GM12873 (cell line): ENCODE results near the gene FER.

Source experiments
- TF ChIP-seq, protein P1 (sequence below): IDR thresholded peaks from 2 replicates; pipeline ENCODE4 v1.5.1; 2012; ENCODE audit warnings: low read depth, mild to moderate bottlenecking, moderate library complexity, low read length, control low read depth; ENCODE audit not compliant: insufficient read depth; ENCODE audit errors: missing control alignments

Gene FER

DNA sequence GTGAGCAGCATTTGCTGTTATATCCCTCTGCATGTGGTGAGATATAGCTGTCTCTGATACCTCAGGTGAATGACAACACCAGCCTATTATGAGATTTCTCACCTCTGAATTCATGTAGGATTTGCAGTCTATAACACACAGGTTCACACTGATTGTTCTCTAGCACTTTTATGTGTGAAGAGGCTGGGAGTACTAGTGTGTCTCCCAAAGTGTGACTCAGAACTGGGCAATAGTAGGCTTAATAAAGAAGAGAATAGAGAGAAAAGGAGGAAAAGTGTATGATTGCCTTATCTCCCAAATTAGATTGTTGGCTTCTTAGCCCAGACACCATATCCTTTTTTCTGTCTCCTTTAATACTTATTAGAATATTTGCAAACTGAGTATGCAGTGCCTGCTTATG, 430.1 kb downstream of the FER start:
- TF ChIP-seq, protein P1, sequence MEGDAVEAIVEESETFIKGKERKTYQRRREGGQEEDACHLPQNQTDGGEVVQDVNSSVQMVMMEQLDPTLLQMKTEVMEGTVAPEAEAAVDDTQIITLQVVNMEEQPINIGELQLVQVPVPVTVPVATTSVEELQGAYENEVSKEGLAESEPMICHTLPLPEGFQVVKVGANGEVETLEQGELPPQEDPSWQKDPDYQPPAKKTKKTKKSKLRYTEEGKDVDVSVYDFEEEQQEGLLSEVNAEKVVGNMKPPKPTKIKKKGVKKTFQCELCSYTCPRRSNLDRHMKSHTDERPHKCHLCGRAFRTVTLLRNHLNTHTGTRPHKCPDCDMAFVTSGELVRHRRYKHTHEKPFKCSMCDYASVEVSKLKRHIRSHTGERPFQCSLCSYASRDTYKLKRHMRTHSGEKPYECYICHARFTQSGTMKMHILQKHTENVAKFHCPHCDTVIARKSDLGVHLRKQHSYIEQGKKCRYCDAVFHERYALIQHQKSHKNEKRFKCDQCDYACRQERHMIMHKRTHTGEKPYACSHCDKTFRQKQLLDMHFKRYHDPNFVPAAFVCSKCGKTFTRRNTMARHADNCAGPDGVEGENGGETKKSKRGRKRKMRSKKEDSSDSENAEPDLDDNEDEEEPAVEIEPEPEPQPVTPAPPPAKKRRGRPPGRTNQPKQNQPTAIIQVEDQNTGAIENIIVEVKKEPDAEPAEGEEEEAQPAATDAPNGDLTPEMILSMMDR, result no peak

DNA sequence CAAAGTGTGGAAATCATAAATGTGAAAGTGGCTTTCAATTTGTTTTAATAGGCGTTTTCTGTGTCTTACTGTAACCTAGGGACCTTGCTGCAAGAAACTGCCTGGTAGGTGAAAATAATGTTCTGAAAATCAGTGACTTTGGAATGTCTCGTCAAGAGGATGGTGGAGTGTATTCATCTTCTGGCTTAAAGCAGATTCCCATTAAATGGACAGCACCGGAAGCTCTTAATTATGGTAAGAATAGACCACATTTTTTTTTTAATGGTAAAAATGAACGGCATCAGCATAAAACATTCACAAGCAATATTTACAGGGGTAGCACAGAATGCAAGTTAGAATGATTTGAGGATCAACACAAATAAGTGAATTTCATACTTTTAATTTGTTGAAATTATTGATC, 433.0 kb downstream of the FER start:
- TF ChIP-seq, protein P1, result no peak

DNA sequence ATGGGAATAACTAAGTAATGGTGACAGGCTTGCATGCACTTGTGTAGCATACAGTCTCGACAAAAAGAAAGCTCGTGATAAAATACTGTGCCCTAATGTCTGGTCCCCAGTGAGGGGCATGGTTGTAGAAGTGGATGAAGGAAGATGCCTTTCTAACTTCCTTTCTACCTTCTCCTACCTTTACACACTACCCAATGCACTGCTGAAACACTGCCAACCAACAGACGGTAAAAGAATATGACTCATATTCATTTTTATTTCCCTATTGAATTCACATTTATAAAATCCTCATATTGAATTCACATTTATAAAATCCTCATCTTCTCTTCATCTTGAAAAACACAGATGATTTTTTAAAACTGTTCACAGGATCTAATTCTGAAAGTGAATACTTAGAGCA, 439.1 kb downstream of the FER start:
- TF ChIP-seq, protein P1, result no peak

DNA sequence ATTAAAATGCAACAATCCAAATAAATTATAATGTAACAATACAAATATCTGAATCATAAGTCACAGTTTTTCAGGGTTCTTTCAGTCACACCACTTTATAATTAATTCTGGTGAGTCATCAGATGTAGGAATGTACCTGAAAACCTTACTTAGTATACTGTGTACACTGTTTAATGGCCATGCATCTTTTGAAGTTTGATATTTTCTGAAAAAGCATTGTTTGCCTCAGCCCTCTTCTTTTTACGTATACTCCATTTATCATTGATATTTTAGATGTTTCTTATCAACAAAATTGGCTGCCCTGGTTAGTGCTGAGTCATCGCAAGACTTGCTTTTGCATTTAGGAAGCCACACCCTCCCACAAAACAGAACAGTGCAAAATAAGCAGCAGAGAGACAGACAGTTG, 443.5 kb downstream of the FER start:
- TF ChIP-seq, protein P1, result no peak

DNA sequence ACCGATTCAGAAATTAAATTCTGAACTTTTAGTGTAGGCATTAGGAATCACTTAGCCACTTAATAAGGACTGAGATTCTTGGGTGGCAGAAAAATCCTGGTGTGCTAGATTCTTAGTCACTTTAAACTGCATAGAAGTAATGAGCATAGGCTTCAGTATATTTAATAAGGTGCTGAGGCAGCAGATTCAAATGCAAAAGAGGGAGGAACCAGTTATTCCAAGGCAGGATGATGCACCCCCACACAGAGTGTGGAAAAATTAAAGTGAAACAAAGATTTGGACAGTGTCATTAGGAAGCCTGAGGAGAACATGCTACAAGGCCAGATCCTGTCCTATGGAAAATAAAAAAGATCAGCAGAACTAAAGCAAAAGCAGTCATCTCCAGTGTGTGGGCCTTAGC, 444.3 kb downstream of the FER start:
- TF ChIP-seq, protein P1, result no peak

DNA sequence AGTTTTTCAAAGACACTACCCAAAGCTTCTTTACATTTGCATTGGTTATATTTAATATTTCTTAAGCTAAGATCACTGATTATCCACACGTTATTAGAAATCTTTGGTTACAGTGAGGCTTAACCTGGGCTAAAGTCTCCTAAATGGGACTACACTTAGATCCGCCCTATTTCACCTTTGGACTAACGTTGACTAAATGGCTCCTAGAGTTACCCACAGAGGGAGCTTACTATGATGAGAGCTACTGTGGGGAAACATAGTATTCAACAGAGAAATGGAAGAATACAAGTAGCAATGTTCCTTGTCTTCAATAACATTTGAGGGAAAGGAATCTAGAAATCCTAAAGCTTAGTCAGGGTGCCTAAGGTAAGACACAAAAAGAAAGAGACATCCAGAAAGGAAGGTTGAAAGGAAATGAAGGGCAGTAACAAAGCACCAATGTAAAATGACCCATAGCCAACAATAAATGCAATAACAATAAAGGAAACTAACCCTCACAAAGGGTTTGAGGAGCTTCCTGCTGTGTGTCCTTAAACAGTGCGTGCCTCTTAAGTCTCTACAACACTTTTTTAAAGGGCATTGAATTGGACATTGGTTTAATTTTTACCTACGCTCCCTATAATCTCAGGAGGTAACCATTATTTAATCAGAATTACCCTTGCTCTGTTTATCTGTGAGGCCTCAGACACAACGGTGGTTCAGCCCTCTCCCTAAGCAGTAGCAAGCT, 445.0 kb downstream of the FER start:
- TF ChIP-seq, protein P1, result no peak

DNA sequence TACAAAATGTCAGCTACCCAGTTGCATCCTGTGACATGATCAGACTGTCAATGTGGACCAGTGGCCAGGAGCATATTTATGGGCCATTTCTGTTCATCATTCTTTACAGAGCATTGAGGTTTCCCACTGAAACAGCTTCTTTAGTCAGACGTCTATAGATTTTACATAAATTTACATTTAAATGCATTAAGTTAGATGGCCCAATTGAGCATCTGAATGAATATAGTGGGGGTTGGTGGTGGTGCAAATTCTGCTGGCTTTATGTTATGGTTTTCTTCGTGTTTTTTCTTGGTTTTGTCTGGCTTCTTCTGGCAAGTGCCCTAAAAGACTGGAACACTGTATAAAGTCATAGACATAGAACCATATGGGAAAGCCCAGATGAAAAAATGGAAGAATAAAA, 448.0 kb downstream of the FER start:
- TF ChIP-seq, protein P1, result no peak
